HL-60/S4 treated with retinoic acid at 250 ng/mL for 4 days and 3 days (cell line): ENCODE data around the gene ARPC1A.
"Not testable (repeated sequence)": the region's sequence is repeated elsewhere in the genome, so short reads cannot be mapped to it uniquely, and the experiment has no call there.

Experiments used
- in situ Hi-C: fragments of 300-500 bp; cut with MboI; formaldehyde crosslinking; loops from 2 replicates; pipeline ENCODE4 v1.7.0; 2022; ENCODE audit warnings: low sequenced_read_pairs

The ARPC1A gene

GRCh38 chr7:99407872-99408378, 82.2 kb downstream of the ARPC1A start:
- in situ Hi-C loops = no loop called here

GRCh38 chr7:99408379-99409191, 82.9 kb downstream of the ARPC1A start, which contains the start of the genes BUD31 and PDAP1:
Gene BUD31 (plus strand): TSS chr7:99408969. CDS start chr7:99411093, 2,124 bp downstream.
Gene PDAP1 (minus strand): TSS chr7:99408597. CDS start chr7:99408548, 49 bp downstream.
- in situ Hi-C loops = no loop called here

GRCh38 chr7:99409192-99409572, 83.5 kb downstream of the ARPC1A start:
- in situ Hi-C loops = no loop called here

- in situ Hi-C loops = no loop called here
Observed at GRCh38 chr7:99409806-99410205, 84.1 kb downstream of the ARPC1A start.

GRCh38 chr7:99410635-99411034, 84.9 kb downstream of the ARPC1A start:
- in situ Hi-C loops = no loop called here

- in situ Hi-C loops = not testable (repeated sequence)
Observed at GRCh38 chr7:99415513-99416127, 89.9 kb downstream of the ARPC1A start.
